Transverse colon (tissue), 4 donors: ENCODE data around the gene PCSK7. TPM values are rescaled to one million over a fixed set of nuclear protein-coding genes. Genes with fewer than 3 reads are reported as not detected.

Experiments
- DNase-seq: peaks from one replicate; pipeline ENCODE4 v3.0.0-alpha.2; 2019
- H3K27ac ChIP-seq, 4 donors: fragments of 200-600 bp; sonication (generic); 2 replicates each; pipeline ENCODE4 v1.5.1; 2016 to 2018; ENCODE audit warnings: inconsistent platforms in 4 of 4
- H3K27me3 ChIP-seq: fragments of 200-600 bp; sonication (generic); 2 replicates; pipeline ENCODE4 v1.5.1; 2017; ENCODE audit warnings: inconsistent platforms
- H3K36me3 ChIP-seq, 4 donors: fragments of 200-600 bp; sonication (generic); 2 replicates each; pipeline ENCODE4 v1.5.1; 2017 to 2019; ENCODE audit warnings: inconsistent platforms in 4 of 4
- H3K4me1 ChIP-seq, 4 donors: fragments of 200-600 bp; sonication (generic); 2 replicates each; pipeline ENCODE4 v1.5.1; 2017 to 2020; ENCODE audit warnings: inconsistent platforms in 4 of 4
- H3K4me3 ChIP-seq, 4 donors: fragments of 200-600 bp; sonication (generic); 1 replicate in 1 of 4; 2 replicates in 3 of 4; pipeline versions ENCODE4 v1.5.1 to v1.6.1; 2017 to 2019; ENCODE audit warnings: inconsistent platforms in 4 of 4
- H3K9me3 ChIP-seq, 2 donors: fragments of 200-600 bp; sonication (generic); 2 replicates each; pipeline ENCODE4 v1.5.1; 2017 to 2019; ENCODE audit warnings: inconsistent platforms in 2 of 2
- EP300 ChIP-seq: sonication (generic); formaldehyde crosslinking; IDR thresholded peaks from one replicate; pipeline ENCODE4 v1.6.1; 2017; ENCODE audit warnings: antibody characterized with exemption, low read depth
- POLR2A ChIP-seq: fragments of 450-650 bp; IDR thresholded peaks from one replicate; pipeline ENCODE4 v1.6.1; 2016; ENCODE audit warnings: antibody characterized with exemption, mild to moderate bottlenecking, moderate library complexity
- POLR2AphosphoS5 ChIP-seq, 3 donors: sonication (generic); formaldehyde crosslinking; IDR thresholded peaks; one replicate each; pipeline ENCODE4 v1.6.1; 2016; ENCODE audit warnings: antibody characterized with exemption in 3 of 3
- WGBS, 2 donors: methylation state at CpG; one replicate each; pipeline ENCODE4 v1.1.5; 2018; ENCODE audit warnings: low coverage in 1 of 2; 5-methylcytosine and 5-hydroxymethylcytosine counted together
- in situ Hi-C, 4 donors: fragments of 200-750 bp; cut with MboI; loops; one replicate each; pipeline versions ENCODE4 v1.15.0 to v1.15.1; 2017; ENCODE audit warnings: low sequenced_read_pairs in 3 of 4, low pct_ligation_motif_present in 1 of 4, low pct_unique_long_range_greater_than_20kb in 1 of 4
- intact Hi-C: fragments of 100-400 bp; cut with DNase I; formaldehyde crosslinking; loops from one replicate; pipeline ENCODE4 v1.15.1; 2023; ENCODE audit warnings: low total_unique reads
- total RNA-seq, 4 donors: library from RNA; depleted of rRNA; stranded (reverse); fragments of >200 nt; gene quantifications; one replicate each; pipeline ENCODE4 v1.1.0, GENCODE V29; 2016
- TF ChIP-seq, protein P1 (sequence below), 5 experiments: fragments of 200-600 bp in 3 of 5; fragments of 450-650 bp in 2 of 5; sonication (generic) in 3 of 5; IDR thresholded peaks; 1 replicate in 2 of 5; 2 replicates in 3 of 5; pipeline ENCODE4 v1.5.1; 2016 to 2017; ENCODE audit warnings: antibody characterized with exemption in 5 of 5, inconsistent platforms in 3 of 5, mild to moderate bottlenecking in 2 of 5, moderate library complexity in 1 of 5

Gene PCSK7
- total RNA-seq, 4 donors from 2014 or later, result 182 to 432 (median 204) TPM

DNA sequence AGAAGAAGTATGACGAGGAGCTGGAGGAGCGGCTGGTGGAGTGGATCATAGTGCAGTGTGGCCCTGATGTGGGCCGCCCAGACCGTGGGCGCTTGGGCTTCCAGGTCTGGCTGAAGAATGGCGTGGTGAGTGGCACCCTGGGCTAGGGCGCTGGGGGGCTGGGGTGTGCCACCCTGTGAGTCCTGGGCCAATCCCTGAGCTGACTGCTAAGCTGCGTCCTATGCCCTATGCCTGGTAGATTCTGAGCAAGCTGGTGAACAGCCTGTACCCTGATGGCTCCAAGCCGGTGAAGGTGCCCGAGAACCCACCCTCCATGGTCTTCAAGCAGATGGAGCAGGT lies 28.8 kb downstream of the PCSK7 start:
- Histone ChIP-seq H3K27ac (peak overlapping the region; percentile 84 to 96 (median 88)), H3K27me3 (no peaks in the 10 kb centered on the region), H3K36me3 (peaks cover 0 to 10% (median 0%) of the 10 kb centered on the region in 4 donors), H3K4me1 (peaks cover 7 to 38% (median 10%) of the 10 kb centered on the region in 4 donors), H3K4me3 (peak overlapping the region in 3 of 4 donors; percentile 34 to 47 (median 43)), H3K9me3 (no peaks in the 10 kb centered on the region)
- WGBS, 2 donors, result 71% methylated on average over 10 of the region's 10 CpGs; no CpG with 5 or more reads in 1 of the 2 donors
- peak in 2 of 3 donors; percentile 10 to 38 for TF ChIP-seq POLR2AphosphoS5 (IDR thresholded peaks at IDR 0.05)
- TF ChIP-seq, protein P1, sequence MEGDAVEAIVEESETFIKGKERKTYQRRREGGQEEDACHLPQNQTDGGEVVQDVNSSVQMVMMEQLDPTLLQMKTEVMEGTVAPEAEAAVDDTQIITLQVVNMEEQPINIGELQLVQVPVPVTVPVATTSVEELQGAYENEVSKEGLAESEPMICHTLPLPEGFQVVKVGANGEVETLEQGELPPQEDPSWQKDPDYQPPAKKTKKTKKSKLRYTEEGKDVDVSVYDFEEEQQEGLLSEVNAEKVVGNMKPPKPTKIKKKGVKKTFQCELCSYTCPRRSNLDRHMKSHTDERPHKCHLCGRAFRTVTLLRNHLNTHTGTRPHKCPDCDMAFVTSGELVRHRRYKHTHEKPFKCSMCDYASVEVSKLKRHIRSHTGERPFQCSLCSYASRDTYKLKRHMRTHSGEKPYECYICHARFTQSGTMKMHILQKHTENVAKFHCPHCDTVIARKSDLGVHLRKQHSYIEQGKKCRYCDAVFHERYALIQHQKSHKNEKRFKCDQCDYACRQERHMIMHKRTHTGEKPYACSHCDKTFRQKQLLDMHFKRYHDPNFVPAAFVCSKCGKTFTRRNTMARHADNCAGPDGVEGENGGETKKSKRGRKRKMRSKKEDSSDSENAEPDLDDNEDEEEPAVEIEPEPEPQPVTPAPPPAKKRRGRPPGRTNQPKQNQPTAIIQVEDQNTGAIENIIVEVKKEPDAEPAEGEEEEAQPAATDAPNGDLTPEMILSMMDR (IDR thresholded peaks at IDR 0.05), result no peak
- in situ Hi-C loops (no loop called here), intact Hi-C loops (no loop called here)
- DNase-seq, result no peak

DNA sequence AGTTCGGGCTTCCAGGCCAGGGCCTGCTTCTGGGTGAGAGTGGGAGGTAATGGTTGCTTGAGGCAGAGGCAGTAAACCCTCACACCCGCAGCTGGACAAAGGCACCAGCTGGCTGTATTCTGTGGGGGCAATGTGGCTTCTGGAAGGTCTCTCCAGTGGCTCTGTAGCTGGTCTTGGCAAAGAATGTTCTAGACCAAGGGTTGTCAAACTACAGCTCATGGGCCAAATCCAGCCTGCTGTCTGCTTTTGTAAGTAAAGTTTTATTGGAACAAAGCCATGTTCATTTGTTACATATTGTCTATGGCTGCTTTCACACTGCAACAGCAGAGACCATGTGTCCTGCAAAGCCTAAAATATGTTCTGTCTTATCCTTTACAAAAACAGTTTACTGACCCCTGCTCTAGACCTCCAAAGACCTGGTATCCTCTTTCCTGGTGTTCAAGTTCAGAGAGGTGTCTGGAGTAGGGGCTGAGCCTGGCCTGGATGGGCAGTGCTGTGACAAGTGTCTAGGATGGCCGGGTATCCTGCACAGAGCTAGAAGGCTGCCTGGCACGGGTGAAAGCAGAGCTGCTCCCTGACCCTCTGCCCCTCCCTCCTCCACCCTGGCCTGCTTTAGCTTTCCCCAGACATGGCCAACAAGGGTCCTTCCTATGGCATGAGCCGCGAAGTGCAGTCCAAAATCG lies 29.3 kb downstream of the PCSK7 start:
- H3K4me1 ChIP-seq, result peaks cover 10 to 43% (median 15%) of the 10 kb centered on the region in 4 donors
- intact Hi-C loops, result no loop called here
- peaks cover 0 to 10% (median 0%) of the 10 kb centered on the region in 4 donors for H3K36me3 ChIP-seq
- no peaks in the 10 kb centered on the region for H3K27me3 ChIP-seq
- in situ Hi-C loops, result no loop called here
- TF ChIP-seq POLR2AphosphoS5 (IDR thresholded peaks at IDR 0.05), result peak in 1 of 3 donors; percentile 47
- TF ChIP-seq EP300, result no peak
- no peak for DNase-seq
- peak overlapping the region; percentile 34 to 55 (median 45) for H3K4me3 ChIP-seq
- 69% methylated on average over 7 of the region's 7 CpGs; no CpG with 5 or more reads in 1 of the 2 donors for WGBS, 2 donors
- H3K27ac ChIP-seq, result peak overlapping the region; percentile 84 to 96 (median 88)
- H3K9me3 ChIP-seq, result no peaks in the 10 kb centered on the region

DNA sequence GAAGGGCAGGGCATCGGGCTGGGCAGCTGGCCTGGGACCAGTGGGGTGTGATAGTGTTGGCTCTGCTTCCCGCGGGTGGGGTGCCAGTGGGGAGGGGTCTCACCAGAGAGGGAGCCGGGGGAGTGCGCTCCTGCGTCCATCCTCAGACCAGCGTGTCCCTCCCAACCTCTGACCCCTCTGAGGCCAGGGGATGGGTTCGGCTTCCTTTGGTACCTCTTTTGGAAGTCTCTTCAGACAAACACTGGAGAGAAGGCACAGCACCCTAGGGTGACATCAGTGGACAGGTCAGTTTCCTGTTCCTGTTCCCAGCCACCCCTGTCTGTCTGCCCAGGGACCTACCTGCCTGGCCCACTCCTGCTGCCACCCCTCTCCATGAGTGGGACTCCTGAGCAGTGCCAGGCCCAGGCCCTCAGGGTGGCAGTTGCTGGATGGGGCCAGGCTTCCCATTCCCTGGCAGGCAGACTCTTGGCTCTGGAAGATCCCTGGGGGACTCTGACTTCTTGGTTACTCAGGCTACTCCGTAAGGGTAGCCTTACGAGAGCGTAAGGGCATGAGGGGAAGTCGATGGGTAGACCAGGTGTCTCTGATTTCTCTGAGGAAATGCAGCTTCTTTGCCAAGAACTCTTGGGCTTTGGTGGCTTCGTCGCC lies 30.1 kb downstream of the PCSK7 start:
- Histone ChIP-seq H3K4me3 (peak overlapping the region; percentile 34 to 55 (median 45)), H3K9me3 (no peaks in the 10 kb centered on the region), H3K27ac (peak overlapping the region; percentile 84 to 96 (median 88)), H3K27me3 (no peaks in the 10 kb centered on the region), H3K4me1 (peaks cover 11 to 51% (median 21%) of the 10 kb centered on the region in 4 donors), H3K36me3 (peaks cover 0 to 10% (median 0%) of the 10 kb centered on the region in 4 donors)
- 56% methylated on average over 14 of the region's 14 CpGs; no CpG with 5 or more reads in 1 of the 2 donors for WGBS, 2 donors
- intact Hi-C loops (no loop called here), in situ Hi-C loops (no loop called here)
- no peak for DNase-seq
- TF ChIP-seq POLR2AphosphoS5 (IDR thresholded peaks at IDR 0.05) (peak in 1 of 3 donors; percentile 19), EP300 (no peak)

DNA sequence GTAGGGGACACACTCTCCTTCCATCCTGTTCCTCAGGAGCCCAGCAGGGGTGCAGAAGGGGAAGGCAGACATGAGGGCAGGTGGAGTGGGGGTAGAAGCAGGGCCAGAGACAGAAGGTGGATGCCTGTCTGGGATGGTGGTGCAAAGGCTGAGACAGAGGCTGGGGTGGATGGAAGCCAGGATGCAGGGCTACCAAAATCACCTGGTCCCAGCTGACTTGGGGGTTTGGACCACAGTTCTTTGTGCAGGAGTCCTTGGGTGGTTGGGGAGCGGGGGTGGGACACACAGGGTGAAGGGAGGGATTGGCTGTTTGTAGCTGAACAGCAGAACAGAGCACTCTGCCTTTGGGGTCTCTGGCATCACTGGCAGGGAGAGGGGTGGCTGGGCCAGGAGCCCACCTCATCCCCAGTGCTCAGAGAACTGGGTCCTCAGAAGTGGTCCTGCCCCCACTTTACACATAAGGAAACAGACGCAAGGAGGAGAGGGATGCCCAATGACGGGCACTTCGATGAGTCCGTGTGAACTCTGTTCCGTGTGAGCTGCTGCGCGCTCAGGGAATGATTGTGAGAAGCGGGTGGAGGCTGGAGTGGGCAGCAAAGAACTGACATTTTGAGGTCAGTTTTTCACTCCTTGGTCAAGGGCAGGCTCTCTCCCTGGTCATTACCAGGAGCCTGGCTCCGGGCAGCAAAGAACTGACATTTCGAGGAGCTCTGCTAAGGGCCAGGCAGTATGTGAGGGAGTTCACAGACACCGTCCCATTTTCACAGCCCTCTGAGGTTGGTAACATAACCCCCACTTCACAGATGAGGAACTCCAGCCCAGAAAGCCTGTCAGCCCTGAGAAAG lies 30.8 kb downstream of the PCSK7 start:
- in situ Hi-C loops, result no loop called here
- TF ChIP-seq, protein P1 (IDR thresholded peaks at IDR 0.05), result no peak
- no peak for TF ChIP-seq EP300
- no peak for TF ChIP-seq POLR2AphosphoS5 (IDR thresholded peaks at IDR 0.05)
- TF ChIP-seq POLR2A, result no peak
- peaks cover 11 to 51% (median 22%) of the 10 kb centered on the region in 4 donors for H3K4me1 ChIP-seq
- H3K27ac ChIP-seq, result peak overlapping the region; percentile 84 to 96 (median 88)
- no peak for DNase-seq
- H3K4me3 ChIP-seq, result peak overlapping the region; percentile 34 to 55 (median 45)
- no peaks in the 10 kb centered on the region for H3K27me3 ChIP-seq
- WGBS, 2 donors, result 84% methylated on average over 12 of the region's 12 CpGs; no CpG with 5 or more reads in 1 of the 2 donors
- intact Hi-C loops, result no loop called here
- H3K9me3 ChIP-seq, result no peaks in the 10 kb centered on the region
- peaks cover 0 to 10% (median 0%) of the 10 kb centered on the region in 4 donors for H3K36me3 ChIP-seq
